ENCODE data around the gene APH1B. TPM values are rescaled to one million over a fixed set of nuclear protein-coding genes. Genes with fewer than 3 reads are reported as not detected.

The APH1B gene
- total RNA-seq, 1 experiment from 2014 or later = 20.9 TPM

GRCh38 chr15:63260791-63261190 is 16.6 kb upstream of the APH1B start:
- H3K27ac Mint-ChIP-seq = no peak overlapping the region
- Histone ChIP-seq H3K14ac (ENCODE audit: insufficient read depth, low read length) (no peak overlapping the region), H2BK120ac (ENCODE audit: low read depth, low read length, poor library complexity, severe bottlenecking) (no peak overlapping the region), H4K20me1 (ENCODE audit: control insufficient read depth, insufficient read depth, insufficient read length) (no peaks in the 10 kb centered on the region), H4K8ac (replicated peaks; ENCODE audit: insufficient read length, low read depth, low read length) (no peak overlapping the region), H3K23me2 (ENCODE audit: insufficient read length, low read depth, low read length, poor library complexity, severe bottlenecking) (no peaks in the 10 kb centered on the region), H2AFZ (ENCODE audit: low read length) (no peak overlapping the region), H3K79me2 (ENCODE audit: insufficient read depth, low read length) (no peaks in the 10 kb centered on the region), H3K9ac (ENCODE audit: extremely low read depth, insufficient read length, low read length) (no peak overlapping the region), H2BK20ac (ENCODE audit: low read depth, low read length, poor library complexity, severe bottlenecking) (no peak overlapping the region), H3K27ac (ENCODE audit: insufficient read length, low read depth, low read length) (no peak overlapping the region), H3K23ac (ENCODE audit: insufficient read length, low read depth, low read length) (no peak overlapping the region), H3K18ac (ENCODE audit: insufficient read length, low read depth, low read length) (no peak overlapping the region), H3K4me2 (ENCODE audit: insufficient read depth, insufficient read length, low read length) (no peak overlapping the region), H2BK15ac (ENCODE audit: low read depth, low read length) (no peak overlapping the region), H2BK5ac (ENCODE audit: insufficient read length, low read length) (no peak overlapping the region), H3T11ph (ENCODE audit: low read length) (no peak overlapping the region), H3K4me1 (ENCODE audit: insufficient read depth, low read length) (no peaks in the 10 kb centered on the region; the same call in 1 of the 2 replicates), H3K9me3 (ENCODE audit: control insufficient read depth, low read depth, low read length) (no peaks in the 10 kb centered on the region), H4K5ac (ENCODE audit: insufficient read length, low read depth, low read length) (no peak overlapping the region), H3K27me3 (ENCODE audit: insufficient read depth, low read length) (no peaks in the 10 kb centered on the region), H2BK12ac (ENCODE audit: insufficient read length, low read depth, low read length) (no peak overlapping the region), H4K91ac (ENCODE audit: insufficient read length, low read depth, low read length) (no peak overlapping the region), H3K4ac (ENCODE audit: low read depth, low read length) (no peak overlapping the region), H2AK5ac (ENCODE audit: insufficient read length, low read length) (no peak overlapping the region), H3K56ac (ENCODE audit: insufficient read length, low read depth, low read length) (no peak overlapping the region), H3K79me1 (ENCODE audit: insufficient read depth, low read depth, low read length, poor library complexity, severe bottlenecking) (no peaks in the 10 kb centered on the region)
- WGBS (ENCODE audit: extremely low coverage, insufficient read length, low lambda C conversion rate) = no CpG with 5 or more reads among the region's 5 CpGs
- no peak for TF ChIP-seq CTCF (conservative IDR thresholded peaks at IDR 0.05)
- no peak overlapping the region for H3K4me3 Mint-ChIP-seq
- no peaks in the 10 kb centered on the region for H3K27me3 Mint-ChIP-seq (ENCODE audit: low read depth)
- peaks cover 0 to 4% of the 10 kb centered on the region in 2 experiments; a peak in 2 of 5 replicates for H3K9me3 Mint-ChIP-seq
- peaks cover 21 to 43% (median 39%) of the 10 kb centered on the region in 3 experiments for H3K36me3 Mint-ChIP-seq (ENCODE audit: insufficient read depth in 1 of 3, low read depth in 3 of 3)
- DNase-seq = no peak
- H3K4me1 Mint-ChIP-seq = peaks cover 11 to 17% of the 10 kb centered on the region in 2 experiments
